Sigmoid colon (tissue), 4 donors: ENCODE results near the gene PIGBOS1.

Source experiments
- POLR2A ChIP-seq, 2 donors: fragments of 450-650 bp; IDR thresholded peaks; one replicate each; pipeline ENCODE4 v1.6.1; 2016; ENCODE audit warnings: antibody characterized with exemption in 2 of 2, mild to moderate bottlenecking in 2 of 2, moderate library complexity in 2 of 2
- POLR2AphosphoS5 ChIP-seq, 4 donors: sonication (generic); formaldehyde crosslinking; IDR thresholded peaks; one replicate each; pipeline ENCODE4 v1.6.1; 2017; ENCODE audit warnings: antibody characterized with exemption in 4 of 4
- TF ChIP-seq, protein P1 (sequence below), 4 experiments: fragments of 450-650 bp in 3 of 4; fragments of 200-600 bp in 1 of 4; IDR thresholded peaks; one replicate each; pipeline ENCODE4 v1.5.1; 2016 to 2019; ENCODE audit warnings: antibody characterized with exemption in 4 of 4, mild to moderate bottlenecking in 3 of 4, moderate library complexity in 2 of 4

DNA sequence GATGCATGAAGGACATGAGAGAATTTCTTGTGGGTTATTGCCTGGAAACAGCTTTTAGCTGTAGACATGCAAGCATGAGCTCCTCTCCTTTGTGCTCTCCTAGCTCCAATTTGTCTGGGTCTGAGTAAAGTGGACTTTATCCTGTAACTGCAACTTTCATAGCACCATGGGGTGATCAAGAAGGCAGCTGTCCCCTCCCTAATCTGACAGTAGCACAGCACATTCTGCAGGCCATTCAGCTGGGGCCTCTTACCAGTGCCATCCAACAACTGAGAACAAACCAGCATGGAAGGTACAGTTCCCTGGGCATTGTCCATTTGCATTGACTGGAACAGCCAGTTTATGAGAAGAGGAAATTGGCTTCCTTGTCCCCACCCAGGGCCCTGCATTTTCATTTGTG is 21.6 kb downstream of the PIGBOS1 start:
- TF ChIP-seq POLR2AphosphoS5 (IDR thresholded peaks at IDR 0.05), result no peak
- TF ChIP-seq, protein P1, sequence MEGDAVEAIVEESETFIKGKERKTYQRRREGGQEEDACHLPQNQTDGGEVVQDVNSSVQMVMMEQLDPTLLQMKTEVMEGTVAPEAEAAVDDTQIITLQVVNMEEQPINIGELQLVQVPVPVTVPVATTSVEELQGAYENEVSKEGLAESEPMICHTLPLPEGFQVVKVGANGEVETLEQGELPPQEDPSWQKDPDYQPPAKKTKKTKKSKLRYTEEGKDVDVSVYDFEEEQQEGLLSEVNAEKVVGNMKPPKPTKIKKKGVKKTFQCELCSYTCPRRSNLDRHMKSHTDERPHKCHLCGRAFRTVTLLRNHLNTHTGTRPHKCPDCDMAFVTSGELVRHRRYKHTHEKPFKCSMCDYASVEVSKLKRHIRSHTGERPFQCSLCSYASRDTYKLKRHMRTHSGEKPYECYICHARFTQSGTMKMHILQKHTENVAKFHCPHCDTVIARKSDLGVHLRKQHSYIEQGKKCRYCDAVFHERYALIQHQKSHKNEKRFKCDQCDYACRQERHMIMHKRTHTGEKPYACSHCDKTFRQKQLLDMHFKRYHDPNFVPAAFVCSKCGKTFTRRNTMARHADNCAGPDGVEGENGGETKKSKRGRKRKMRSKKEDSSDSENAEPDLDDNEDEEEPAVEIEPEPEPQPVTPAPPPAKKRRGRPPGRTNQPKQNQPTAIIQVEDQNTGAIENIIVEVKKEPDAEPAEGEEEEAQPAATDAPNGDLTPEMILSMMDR (IDR thresholded peaks at IDR 0.05), result no peak
- no peak for TF ChIP-seq POLR2A (IDR thresholded peaks at IDR 0.05)
